Lung (tissue), 12 donors: ENCODE results near the gene SLC27A1. TPM values are rescaled to one million over a fixed set of nuclear protein-coding genes. Genes with fewer than 3 reads are reported as not detected.

Source experiments
- ATAC-seq: fragments of 200-7000 bp; cut with Tn5 transposase; one replicate; pipeline ENCODE4 v1.9.1; 2020; ENCODE audit warnings: moderate number of reproducible peaks; ENCODE audit not compliant: insufficient read depth, low FRiP score
- DNase-seq, 3 donors: peaks; one replicate each; pipeline ENCODE4 v3.0.0-alpha.2; 2013 to 2017
- H3K27ac ChIP-seq, 2 donors: one replicate each; pipeline ENCODE4 v1.5.1; 2013; ENCODE audit warnings: mild to moderate bottlenecking in 2 of 2, moderate library complexity in 2 of 2, control low read depth in 1 of 2, inconsistent platforms in 1 of 2, low read depth in 1 of 2, low read length in 1 of 2
- H3K27me3 ChIP-seq, 3 donors: one replicate each; pipeline ENCODE4 v1.5.1; 2013; ENCODE audit warnings: low read length in 2 of 3; ENCODE audit not compliant: control insufficient read depth in 3 of 3, insufficient read depth in 3 of 3
- H3K36me3 ChIP-seq, 4 donors: one replicate each; pipeline ENCODE4 v1.5.1; 2013; ENCODE audit warnings: low read length in 4 of 4, mild to moderate bottlenecking in 1 of 4, moderate library complexity in 1 of 4; ENCODE audit not compliant: control insufficient read depth in 4 of 4, insufficient read depth in 4 of 4
- H3K4me1 ChIP-seq, 5 donors: one replicate each; pipeline ENCODE4 v1.5.1; 2013; ENCODE audit warnings: low read length in 5 of 5, mild to moderate bottlenecking in 2 of 5, moderate library complexity in 1 of 5; ENCODE audit not compliant: control insufficient read depth in 5 of 5, insufficient read depth in 5 of 5
- H3K4me3 ChIP-seq: one replicate; pipeline ENCODE4 v1.5.1; 2013; ENCODE audit warnings: mild to moderate bottlenecking, control low read depth, moderate library complexity
- H3K9ac ChIP-seq, 2 donors: one replicate each; pipeline ENCODE4 v1.5.1; 2013; ENCODE audit warnings: low read length in 2 of 2, control low read depth in 1 of 2; ENCODE audit not compliant: insufficient read depth in 1 of 2
- H3K9me3 ChIP-seq, 4 donors: one replicate each; pipeline ENCODE4 v1.5.1; 2013; ENCODE audit warnings: low read length in 3 of 4, mild to moderate bottlenecking in 1 of 4, moderate library complexity in 1 of 4; ENCODE audit not compliant: control insufficient read depth in 4 of 4, insufficient read depth in 3 of 4
- WGBS, 2 donors: extraction: QIAGEN DNeasy Blood & Tissue Kit; methylation state at CpG; one replicate each; pipeline ENCODE4 v1.1.7; 2013; 5-methylcytosine and 5-hydroxymethylcytosine counted together
- polyA plus RNA-seq, 2 donors: library from polyadenylated mRNA; stranded (reverse); fragments of 200-250 nt; gene quantifications; one replicate each; pipeline ENCODE4 v1.2.1, GENCODE V29; 2013
- total RNA-seq, 2 donors: library from RNA; depleted of rRNA in 1 of 2; stranded (reverse); fragments of >200 nt in 1 of 2; gene quantifications; one replicate each; pipeline ENCODE4 v1.2.1, GENCODE V29; 2014 to 2021
- TF ChIP-seq, protein P1 (sequence below): IDR thresholded peaks from 2 replicates; pipeline ENCODE4 v1.5.1; 2012; ENCODE audit warnings: mild to moderate bottlenecking; ENCODE audit errors: control extremely low read depth, extremely low read depth
- donor health status: control.
- donor health status: control.
- donor health status: Bipolar disorder and iron deficiency.
- donor health status: healthy.
- donor health status: DM: yes; HTN: yes; CAD: no.

The SLC27A1 gene
- total and polyA plus RNA-seq, 4 donors = 12.2 to 26.9 (median 20.6) TPM

GRCh38 chr19:17503240-17503639, 32.9 kb downstream of the SLC27A1 start:
- Histone ChIP-seq H3K9ac (no peak overlapping the region), H3K27ac (no peak overlapping the region), H3K4me3 (no peak overlapping the region), H3K4me1 (peaks cover 0 to 13% (median 5%) of the 10 kb centered on the region in 5 donors), H3K27me3 (no peaks in the 10 kb centered on the region), H3K36me3 (peaks cover 0 to 15% (median 10%) of the 10 kb centered on the region in 4 donors), H3K9me3 (no peaks in the 10 kb centered on the region)
- ATAC-seq (no peak), DNase-seq (no peak)
- TF ChIP-seq, protein P1, sequence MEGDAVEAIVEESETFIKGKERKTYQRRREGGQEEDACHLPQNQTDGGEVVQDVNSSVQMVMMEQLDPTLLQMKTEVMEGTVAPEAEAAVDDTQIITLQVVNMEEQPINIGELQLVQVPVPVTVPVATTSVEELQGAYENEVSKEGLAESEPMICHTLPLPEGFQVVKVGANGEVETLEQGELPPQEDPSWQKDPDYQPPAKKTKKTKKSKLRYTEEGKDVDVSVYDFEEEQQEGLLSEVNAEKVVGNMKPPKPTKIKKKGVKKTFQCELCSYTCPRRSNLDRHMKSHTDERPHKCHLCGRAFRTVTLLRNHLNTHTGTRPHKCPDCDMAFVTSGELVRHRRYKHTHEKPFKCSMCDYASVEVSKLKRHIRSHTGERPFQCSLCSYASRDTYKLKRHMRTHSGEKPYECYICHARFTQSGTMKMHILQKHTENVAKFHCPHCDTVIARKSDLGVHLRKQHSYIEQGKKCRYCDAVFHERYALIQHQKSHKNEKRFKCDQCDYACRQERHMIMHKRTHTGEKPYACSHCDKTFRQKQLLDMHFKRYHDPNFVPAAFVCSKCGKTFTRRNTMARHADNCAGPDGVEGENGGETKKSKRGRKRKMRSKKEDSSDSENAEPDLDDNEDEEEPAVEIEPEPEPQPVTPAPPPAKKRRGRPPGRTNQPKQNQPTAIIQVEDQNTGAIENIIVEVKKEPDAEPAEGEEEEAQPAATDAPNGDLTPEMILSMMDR = no peak
- whole genome bisulfite sequencing, 2 donors = 96 to 97% methylated on average over 6 of the region's 6 CpGs

DNA sequence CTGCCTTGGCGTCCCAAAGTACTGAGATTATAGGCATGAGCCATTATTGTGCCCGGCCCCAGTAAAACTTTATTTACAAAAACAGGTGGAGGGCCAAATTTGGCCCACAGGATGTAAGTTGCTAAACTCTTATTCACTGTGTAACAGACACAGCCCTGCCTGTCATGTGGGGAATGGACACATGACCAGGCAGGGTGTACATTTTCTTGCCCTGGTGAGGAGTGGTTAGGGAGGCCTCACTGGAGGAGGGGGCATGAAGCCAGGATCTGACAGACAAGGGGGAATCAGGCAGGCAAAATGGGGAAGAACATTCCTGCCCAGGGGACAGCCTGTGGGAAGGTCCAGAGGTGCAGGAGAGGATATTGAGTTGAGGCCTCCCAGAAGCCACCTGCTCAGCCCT, 33.7 kb downstream of the SLC27A1 start:
- Histone ChIP-seq H3K9ac (no peak overlapping the region), H3K27ac (peak overlapping the region in 1 of 2 donors; percentile 13), H3K4me1 (peaks cover 0 to 15% (median 5%) of the 10 kb centered on the region in 5 donors), H3K36me3 (peaks cover 0 to 15% (median 10%) of the 10 kb centered on the region in 4 donors), H3K9me3 (no peaks in the 10 kb centered on the region), H3K27me3 (no peaks in the 10 kb centered on the region), H3K4me3 (no peak overlapping the region)
- TF ChIP-seq, protein P1 = no peak
- WGBS, 2 donors = 90 to 94% methylated on average over 2 of the region's 2 CpGs
- ATAC-seq (no peak), DNase-seq (no peak)

DNA sequence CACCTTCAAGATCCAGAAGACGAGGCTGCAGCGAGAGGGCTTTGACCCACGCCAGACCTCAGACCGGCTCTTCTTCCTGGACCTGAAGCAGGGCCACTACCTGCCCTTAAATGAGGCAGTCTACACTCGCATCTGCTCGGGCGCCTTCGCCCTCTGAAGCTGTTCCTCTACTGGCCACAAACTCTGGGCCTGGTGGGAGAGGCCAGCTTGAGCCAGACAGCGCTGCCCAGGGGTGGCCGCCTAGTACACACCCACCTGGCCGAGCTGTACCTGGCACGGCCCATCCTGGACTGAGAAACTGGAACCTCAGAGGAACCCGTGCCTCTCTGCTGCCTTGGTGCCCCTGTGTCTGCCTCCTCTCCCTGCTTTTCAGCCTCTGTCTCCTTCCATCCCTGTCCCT, 34.1 kb downstream of the SLC27A1 start:
- peaks cover 0 to 15% (median 10%) of the 10 kb centered on the region in 4 donors for H3K36me3 ChIP-seq
- H3K27ac ChIP-seq = no peak overlapping the region
- WGBS, 2 donors = 92 to 94% methylated on average over 13 of the region's 13 CpGs
- H3K27me3 ChIP-seq = no peaks in the 10 kb centered on the region
- H3K4me3 ChIP-seq = no peak overlapping the region
- DNase-seq (no peak), ATAC-seq (no peak)
- no peaks in the 10 kb centered on the region for H3K9me3 ChIP-seq
- peaks cover 0 to 15% (median 5%) of the 10 kb centered on the region in 5 donors for H3K4me1 ChIP-seq
- TF ChIP-seq, protein P1 = no peak
- H3K9ac ChIP-seq = no peak overlapping the region

- ATAC-seq = no peak
- H3K36me3 ChIP-seq = peaks cover 0 to 14% (median 9%) of the 10 kb centered on the region in 4 donors
- H3K9me3 ChIP-seq = no peaks in the 10 kb centered on the region
- 74 to 91% methylated on average over 10 of the region's 10 CpGs for WGBS, 2 donors
- H3K27me3 ChIP-seq = no peaks in the 10 kb centered on the region
- H3K9ac ChIP-seq = no peak overlapping the region
- H3K27ac ChIP-seq = peak overlapping the region in 1 of 2 donors; percentile 37
- H3K4me3 ChIP-seq = no peak overlapping the region
- no peak for DNase-seq
- TF ChIP-seq, protein P1 = no peak
- H3K4me1 ChIP-seq = peaks cover 0 to 9% (median 0%) of the 10 kb centered on the region in 5 donors
Measured at GRCh38 chr19:17505223-17505622, 34.9 kb downstream of the SLC27A1 start.
